LNCAP (cell line): ENCODE results near the gene TTYH3.
A peak's percentile ranks its signal among the peaks of the same experiment; 100 is the strongest.

Experiments used
- TF ChIP-seq, protein P1 (sequence below): fragments of 450-650 bp; IDR thresholded peaks from 2 replicates; pipeline ENCODE4 v1.5.1; 2017; ENCODE audit warnings: mild to moderate bottlenecking

The TTYH3 gene

DNA sequence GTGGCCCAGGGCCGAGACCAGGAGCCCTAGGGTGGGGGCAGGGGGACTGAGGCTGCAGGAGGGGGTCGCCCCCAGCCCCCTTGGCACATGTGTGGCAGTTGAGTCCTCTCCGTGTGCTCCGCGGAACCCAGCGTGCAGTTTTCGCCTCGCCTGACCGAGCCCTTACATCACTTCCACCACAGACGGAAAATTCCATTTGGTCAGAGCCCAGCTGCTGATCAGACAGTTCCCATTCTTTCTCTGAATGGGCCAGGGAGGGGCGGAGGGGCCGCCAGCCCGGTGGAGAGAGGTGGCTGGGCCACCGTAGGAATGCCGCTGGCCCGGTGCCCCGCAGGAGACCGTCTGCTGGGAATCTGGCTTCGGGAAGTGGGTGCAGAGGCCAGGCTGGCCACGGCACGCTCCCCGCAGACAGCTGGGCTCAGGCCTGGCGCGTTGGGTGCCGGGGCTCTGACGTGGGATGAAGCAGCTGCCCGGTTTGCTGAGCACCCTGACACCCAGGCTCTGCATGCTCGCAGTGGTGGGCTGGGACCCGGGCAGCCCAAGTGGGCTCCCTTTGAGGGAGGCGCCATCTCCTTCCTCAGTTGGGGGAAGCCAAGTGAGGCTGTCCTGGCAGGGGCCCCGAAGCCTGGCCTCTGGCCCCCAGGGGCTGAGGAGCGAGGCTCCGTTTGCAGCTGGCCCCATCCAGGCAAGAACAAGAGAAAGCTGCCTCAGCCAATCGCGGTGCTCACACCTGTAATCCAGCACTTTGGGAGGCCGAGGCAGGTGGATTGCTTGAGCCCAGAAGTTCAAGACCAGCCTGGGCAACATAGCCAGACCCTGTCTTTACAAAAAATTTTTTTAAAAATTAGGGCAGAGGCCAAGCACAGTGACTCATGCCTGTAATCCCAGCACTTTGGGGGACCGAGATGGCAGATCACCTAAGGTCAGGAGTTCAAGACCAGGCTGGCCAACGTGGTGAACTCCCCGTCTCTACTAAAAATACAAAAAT is 9.9 kb downstream of the TTYH3 start:
- TF ChIP-seq, protein P1, sequence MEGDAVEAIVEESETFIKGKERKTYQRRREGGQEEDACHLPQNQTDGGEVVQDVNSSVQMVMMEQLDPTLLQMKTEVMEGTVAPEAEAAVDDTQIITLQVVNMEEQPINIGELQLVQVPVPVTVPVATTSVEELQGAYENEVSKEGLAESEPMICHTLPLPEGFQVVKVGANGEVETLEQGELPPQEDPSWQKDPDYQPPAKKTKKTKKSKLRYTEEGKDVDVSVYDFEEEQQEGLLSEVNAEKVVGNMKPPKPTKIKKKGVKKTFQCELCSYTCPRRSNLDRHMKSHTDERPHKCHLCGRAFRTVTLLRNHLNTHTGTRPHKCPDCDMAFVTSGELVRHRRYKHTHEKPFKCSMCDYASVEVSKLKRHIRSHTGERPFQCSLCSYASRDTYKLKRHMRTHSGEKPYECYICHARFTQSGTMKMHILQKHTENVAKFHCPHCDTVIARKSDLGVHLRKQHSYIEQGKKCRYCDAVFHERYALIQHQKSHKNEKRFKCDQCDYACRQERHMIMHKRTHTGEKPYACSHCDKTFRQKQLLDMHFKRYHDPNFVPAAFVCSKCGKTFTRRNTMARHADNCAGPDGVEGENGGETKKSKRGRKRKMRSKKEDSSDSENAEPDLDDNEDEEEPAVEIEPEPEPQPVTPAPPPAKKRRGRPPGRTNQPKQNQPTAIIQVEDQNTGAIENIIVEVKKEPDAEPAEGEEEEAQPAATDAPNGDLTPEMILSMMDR, result no peak

DNA sequence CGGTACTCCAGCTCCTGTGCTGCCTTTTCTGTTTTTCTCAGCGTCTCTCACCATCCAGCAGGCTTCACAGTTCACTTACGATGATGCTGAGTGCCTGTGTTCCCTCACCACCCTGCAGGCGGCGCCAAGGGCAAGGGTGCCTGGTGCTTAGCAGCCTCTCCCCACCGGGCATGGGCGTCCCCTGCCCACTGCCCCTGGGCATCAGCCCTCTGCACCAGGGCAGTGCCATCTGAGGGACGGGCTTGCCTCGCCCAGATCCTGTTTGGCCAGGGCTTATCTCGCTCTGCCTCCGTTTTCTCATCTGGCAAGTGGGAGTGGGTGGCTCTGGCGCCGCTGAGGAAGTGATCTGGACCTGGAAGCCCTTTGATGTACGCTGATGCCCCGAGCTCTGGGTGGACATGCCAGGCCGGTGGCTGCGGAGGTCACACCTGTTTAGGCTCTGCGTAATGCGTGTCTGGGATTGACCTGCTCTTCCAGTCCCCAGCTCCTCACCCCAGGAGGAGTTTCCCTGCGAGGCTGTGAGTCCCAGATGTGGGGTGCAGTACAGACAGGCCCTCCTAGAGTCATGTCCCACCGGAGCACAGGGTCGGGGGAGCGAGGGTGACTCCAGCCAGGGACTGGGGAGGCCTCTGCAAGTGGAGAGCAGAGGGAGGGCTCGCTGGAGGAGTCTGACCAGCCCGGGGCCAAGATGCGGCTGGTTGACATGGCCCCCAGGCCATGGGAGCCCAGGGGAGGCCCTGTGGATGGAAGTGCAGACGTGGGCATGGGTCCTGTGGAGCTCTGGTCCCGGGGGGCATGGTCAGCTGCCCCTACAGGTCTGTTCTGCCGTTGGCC is 11.8 kb downstream of the TTYH3 start:
- TF ChIP-seq, protein P1, result peak; percentile 40

DNA sequence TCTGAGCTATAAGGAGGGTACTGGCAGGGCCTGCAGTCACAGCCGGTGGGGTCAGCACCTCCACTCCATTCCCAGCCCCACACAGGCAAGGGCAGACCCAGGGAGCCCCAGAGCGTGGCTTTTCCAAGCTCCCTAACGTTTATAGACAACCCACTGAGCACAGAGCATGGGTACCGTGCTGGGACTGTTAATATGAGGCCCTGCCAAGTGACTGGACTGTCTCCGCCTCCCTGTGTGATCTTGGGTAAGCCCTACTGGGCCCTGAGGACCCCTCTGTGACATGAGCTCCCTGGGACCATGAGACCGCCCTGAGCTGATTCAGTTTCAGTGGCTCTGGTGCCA is 12.4 kb downstream of the TTYH3 start:
- TF ChIP-seq, protein P1, result no peak

DNA sequence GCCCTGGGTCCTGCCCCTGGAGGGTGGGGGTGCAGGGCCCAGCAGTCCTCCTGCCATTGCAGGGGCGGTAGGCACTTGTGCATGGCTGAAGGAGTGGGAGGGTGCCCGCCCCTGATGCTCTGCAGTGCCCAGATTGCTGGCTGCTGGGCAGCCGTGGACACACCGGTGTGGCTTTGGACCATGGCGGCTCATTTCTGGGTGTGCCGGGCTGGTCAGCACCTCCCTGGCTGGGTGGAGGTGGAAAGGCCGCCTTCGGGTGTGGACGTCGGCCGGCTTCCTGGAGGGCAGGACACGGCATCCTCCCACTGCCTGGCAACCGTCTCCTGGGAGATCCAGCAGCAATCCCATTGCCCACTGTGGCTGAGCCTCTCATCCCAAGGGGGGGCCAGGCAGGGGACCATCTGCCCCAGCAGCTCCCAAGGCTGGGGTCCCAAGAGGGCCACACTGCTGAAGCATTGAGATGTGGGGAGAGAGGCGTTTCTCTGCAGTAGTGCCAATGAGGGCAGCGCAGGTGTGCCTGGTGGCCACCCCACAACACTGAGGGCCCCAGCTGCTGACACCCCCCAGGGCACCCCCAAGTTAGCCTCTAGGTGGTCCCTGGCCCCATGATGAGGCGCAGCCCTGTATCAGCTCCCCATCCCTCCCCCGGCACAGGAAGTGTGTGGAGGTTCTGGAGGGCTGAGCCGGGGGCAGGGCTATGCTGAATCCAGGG is 12.9 kb downstream of the TTYH3 start:
- TF ChIP-seq, protein P1, result no peak

DNA sequence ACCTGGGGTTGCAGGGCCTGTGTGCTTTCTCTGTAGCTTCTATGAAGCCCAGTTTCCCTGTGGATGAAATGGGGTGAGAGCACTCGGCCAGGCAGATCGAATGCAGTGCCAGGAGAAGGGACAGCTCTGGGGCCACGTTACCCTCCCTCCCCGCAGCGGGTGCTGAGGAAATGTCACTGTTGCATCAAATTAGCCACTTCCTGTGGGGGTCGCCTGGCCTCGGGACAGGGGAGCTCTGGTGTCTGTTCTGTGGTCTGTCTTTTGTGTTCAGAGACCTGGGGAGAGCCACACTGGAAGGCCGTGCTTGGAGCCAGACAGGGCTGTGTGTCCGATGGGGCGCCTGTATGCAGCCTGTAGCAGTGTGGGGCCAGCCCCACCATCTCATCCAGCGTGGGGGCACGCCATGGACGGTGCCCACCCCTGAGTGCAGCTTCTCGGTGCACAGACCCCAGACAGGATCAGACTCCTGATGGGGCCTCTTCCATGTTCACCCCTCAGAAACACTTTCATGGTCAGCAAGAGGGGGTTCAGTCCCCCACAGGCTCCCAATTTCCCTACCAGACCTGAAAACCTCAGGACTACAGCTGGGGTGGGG is 13.6 kb downstream of the TTYH3 start:
- TF ChIP-seq, protein P1, result no peak

DNA sequence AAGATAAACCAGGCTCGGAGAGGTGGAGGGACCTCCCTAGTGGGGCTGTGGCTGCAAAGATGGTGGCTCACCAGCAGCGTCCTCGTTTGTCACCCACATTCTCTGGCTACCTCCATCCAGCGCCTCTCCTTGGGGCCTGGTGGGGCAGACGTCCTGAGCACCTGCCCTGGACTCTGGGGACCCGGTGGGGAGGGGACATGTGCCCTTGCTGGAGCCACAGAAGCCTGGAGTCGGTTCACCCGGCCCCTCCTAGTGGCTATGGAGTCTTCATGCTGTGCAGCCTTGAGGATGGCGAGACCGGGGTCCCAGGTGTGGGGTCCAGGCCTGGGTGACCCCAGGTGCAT is 14.5 kb downstream of the TTYH3 start:
- TF ChIP-seq, protein P1, result no peak
